Measurements from ENCODE around the gene HELT.

The HELT gene

DNA sequence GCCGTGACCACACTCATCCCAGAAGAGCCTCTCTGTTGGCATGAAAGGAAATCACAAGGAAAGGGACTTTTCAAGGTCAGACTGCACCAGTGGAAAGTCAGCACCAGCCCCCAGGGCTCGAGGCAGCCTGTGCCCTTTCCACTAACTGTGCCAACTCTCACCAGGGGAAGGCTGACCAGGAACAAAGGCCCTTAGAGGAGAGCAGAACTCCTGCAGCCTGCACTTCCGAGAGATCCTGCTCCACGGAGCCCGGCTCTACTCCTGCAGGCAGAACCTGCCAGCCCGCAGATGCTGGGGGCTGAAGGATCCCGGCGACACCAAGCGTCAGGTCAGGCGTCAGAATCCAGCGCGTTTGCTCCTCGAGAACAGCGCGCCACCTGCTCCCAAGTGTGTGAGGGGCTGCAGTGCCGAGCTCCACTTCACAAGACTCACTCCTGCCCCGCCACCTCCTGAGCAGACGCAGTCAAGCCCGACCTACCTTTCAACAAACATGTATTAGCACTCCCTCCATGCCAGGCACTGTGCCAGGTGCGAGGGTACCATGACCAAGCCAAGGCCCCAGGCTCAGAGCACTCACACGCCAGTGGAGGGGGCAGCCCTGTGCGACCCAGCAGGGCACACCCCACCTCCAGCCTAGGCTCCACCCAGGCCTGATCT is 13.6 kb upstream of the HELT start:
- peak; percentile 48 for DNase-seq

DNA sequence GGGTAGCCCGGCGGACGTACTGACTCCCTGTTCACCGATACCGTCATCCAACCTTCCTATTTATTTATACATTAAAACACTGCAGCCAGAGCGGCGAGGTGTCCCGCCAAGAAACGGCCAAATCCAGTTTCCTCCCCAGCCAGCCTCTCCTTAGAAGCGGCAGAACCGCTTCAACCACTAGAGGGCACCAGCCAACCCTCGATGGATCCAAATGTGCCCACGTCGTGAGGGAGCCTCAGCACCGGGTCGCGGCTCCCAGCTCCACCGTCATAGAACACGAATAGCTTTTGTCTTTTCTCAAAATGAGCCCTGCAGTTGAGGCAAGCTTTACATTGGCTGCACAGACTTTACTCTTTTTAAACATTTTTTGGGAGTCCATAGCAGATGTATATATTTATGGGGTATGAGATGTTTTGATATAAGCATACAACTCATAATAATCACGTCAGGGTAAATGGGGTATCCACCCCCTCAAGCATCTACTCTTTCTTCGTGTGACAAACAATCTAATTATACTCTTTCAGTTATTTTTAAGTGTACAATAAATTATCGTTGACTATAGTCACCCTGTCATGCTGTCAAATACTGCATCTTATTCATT is 13.0 kb upstream of the HELT start:
- peak; percentile 62 for DNase-seq

DNA sequence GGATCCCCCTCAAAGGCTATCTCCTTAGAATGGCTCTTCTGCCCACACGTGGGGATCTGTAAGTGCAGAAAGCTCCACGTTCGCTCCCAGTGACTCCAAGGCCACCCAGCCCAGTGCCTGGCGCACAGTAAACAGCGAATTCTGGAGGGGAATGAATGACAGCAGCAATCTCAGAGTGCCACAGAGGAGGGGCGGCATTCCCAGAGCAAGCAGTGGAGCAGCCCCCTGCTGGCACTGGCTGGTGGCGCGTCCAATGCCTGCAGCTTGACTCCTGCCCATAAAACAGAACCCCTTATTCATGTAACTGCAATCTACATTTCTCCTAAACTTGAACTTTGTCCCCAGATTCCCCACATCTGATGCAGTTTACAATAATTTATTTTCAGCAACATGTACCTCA is 6.9 kb upstream of the HELT start:
- DNase-seq: no peak

DNA sequence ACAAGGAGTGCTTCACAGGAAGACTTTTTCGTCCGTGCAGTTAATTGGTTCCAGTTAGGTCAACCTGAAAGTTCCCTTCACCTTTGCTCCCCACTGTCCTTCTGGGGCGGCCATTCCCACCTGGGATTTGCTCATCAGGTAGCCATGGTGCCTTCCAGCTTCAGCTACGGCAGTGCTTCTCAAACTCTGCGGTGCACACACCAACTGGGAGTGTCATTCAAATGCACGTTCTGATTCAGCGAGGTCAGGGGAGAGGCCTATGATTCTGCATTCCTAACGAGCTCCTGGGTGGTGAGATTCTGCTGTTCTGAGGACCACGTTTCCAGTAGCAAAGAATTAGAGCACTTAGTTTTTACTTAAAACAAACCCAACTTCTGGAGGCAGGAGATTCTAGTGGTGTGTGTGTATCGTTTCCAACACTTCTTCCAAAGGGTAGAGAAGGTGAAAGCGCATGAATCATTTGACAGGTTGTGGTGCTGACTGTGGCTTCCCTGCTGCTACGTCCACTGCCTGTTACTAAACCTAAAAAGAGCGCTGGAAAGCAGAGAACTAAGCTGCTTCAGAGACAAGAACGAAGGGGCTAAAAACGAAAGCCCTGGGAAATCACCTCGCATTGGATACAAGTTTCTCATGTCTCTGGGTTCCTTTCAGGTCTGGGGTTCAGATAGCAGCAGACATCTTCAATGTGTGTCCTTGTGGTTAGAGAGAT is 4.7 kb upstream of the HELT start:
- DNase-seq: no peak

DNA sequence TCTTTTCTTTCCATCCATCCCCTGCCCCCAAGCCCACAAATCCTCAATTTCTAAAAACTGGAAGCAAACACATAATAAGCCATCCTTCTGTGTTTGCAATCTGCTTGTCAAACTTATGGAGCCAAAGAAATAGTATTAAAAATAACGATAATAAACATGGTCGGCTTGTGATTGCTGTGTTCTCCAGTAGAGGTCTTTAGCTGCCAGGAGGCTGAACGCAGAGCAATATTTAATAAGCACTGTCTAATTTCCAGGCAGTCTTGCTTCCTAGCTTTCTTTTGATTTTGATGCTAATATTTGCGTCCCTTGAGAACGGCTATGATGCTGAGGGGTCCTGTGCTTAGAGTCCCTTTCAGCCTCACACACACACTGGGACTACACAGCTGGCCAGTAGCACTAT is 3.2 kb upstream of the HELT start:
- DNase-seq: no peak

DNA sequence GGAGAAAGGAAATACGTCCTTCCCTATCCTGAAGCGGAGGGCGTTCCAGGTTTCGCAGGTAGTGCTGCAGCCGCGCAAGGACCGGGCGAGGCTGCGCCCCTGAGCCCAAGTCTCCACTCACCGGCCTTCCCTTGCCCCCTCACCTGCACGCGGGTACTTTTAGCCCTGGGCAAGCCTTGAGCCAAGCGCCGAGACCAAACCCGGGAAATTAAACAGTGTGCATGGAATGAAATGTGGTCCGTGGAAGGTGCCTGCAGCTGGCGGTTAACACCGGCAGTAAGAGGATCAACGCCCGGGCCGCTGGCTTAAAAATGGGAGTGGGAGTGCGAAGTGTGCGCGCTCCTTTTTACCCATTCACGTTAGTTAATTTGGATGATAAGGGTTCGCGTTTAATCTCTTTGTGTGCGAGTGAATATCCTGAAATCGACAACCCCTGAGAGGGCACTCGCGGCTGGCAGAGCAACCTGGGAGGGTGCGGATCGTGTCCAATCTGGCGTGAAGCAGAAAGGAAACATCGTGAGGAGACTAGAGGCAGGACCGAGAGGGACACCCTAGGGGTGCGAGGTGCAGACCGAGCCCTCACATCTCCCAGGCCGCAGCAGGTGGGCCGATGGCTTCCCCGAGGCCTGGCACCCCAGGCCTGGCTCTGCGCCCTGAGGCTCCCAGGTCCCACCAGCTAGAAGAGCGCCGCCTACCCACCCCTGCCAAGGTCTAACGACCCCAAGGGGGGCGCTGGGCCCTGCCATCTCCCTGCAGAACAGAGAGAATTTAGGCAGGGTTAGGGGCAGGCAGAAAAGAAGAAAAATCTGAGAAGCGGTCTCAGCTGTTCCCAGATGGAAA is 2.0 kb upstream of the HELT start:
- DNase-seq: no peak

DNA sequence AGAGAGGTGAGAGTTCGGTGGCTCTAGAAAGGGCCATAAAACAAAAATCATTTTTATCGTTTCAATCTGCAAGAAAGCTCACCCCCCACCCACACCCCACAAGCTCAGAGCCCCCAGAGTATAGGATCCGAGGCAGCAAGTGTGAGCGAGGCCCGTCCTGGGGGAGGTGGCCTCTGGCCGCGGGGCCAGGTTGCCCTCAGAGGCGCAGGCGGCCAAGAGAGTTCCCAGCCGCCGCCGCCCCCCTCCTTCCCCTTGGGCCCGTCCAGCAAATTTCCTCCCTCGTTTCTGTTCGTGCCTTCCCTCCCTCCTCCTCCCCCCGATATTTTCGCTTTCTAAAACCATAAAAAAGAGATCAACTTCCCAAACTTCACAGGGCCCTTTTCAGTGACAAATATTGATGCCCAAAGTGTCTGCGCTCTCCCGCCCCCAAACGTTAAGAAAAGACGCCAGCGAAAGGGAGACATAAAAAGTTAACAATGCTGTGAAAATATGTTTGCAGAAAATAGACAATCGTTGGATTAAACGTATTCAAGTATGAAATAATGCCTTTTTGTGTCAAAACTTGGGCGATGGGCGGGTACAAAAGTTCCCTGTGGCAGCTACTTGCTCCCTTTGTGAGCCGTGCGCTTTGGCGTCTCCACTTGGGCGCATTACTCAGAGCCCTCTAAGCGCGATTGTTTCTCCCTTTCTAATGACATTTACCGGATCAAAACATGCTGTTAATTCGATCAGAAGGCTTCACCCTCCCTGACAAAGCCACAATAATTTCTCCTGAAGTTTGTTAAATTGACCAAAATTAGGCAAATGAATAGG is 1.1 kb upstream of the HELT start:
- no peak for DNase-seq

DNA sequence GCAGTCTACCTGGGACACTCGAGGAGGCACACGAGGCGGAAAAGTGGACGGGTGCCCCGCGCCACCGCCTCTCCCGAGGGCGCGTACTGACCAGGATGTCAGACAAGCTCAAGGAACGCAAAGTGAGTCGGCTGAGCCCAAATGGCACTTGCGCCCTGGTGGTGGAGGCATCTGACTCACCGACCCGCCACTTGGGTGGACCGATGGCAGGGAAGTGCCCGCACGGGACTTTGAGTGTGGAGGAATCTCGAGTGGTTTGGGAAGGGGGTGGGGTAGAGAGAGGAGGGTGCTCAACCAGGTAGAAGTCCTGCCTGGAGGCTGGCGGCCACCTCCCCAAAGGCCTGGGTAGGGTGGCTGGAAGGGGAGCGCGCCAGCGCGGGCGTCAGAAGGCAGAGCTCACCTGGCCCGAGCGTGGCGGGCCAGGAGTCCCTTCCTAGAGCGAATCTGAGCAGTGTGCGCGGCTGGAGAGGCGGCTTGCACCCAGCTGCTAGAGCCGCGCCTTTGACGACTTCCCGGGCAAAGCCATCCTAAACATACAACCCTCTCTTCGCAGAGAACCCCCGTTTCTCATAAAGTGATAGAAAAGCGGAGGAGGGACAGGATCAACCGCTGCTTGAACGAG is 655 bp downstream of the HELT start:
- DNase-seq: no peak

DNA sequence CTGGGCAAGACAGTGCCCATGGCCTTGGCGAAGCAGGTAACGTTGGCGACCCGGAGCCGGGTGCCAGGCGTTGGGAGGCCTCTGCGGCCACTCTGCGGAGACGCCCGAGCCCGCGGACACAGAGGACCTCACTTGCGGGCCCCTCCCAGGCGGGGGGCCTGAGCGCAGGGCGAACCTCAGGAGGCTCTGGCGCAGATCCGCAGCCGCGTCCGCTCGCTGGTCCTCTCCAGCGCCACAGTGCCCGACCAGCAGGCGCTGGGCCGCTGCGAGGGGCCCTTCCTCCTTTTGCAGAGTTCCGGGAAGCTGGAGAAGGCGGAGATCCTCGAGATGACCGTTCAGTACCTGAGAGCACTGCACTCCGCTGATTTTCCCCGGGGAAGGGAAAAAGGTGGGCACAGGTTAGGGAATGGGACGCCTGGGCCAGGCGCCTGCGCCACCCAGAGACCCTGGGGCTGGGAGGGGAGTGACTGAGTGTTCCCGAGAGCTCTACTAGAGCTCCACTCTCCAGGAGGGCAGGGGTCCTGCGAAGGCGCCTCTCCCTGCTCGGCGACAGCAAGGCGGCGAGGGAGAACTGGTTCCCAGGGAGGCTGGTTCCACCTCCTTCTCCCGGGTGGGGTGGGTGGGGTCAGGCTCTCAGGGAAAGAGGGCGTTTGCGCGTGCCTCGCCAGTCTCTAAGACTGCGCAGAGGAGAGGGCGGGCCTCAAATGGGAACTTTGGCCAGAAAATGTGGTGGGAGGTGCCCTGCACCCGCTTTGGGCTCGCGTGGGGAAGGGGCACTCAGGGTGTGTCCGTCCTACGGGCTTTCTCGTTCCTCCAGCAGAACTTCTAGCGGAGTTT is 1.4 kb downstream of the HELT start:
- no peak for DNase-seq

DNA sequence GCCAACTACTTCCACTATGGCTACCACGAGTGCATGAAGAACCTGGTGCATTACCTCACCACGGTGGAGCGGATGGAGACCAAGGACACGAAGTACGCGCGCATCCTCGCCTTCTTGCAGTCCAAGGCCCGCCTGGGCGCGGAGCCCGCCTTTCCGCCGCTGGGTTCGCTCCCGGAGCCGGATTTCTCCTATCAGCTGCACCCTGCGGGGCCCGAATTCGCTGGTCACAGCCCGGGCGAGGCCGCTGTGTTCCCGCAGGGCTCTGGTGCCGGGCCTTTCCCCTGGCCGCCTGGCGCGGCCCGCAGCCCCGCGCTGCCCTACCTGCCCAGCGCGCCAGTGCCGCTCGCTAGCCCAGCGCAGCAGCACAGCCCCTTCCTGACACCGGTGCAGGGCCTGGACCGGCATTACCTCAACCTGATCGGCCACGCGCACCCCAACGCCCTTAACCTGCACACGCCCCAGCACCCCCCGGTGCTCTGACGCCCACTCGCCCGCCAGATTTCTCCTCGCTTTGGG is 2.1 kb downstream of the HELT start:
- no peak for DNase-seq

DNA sequence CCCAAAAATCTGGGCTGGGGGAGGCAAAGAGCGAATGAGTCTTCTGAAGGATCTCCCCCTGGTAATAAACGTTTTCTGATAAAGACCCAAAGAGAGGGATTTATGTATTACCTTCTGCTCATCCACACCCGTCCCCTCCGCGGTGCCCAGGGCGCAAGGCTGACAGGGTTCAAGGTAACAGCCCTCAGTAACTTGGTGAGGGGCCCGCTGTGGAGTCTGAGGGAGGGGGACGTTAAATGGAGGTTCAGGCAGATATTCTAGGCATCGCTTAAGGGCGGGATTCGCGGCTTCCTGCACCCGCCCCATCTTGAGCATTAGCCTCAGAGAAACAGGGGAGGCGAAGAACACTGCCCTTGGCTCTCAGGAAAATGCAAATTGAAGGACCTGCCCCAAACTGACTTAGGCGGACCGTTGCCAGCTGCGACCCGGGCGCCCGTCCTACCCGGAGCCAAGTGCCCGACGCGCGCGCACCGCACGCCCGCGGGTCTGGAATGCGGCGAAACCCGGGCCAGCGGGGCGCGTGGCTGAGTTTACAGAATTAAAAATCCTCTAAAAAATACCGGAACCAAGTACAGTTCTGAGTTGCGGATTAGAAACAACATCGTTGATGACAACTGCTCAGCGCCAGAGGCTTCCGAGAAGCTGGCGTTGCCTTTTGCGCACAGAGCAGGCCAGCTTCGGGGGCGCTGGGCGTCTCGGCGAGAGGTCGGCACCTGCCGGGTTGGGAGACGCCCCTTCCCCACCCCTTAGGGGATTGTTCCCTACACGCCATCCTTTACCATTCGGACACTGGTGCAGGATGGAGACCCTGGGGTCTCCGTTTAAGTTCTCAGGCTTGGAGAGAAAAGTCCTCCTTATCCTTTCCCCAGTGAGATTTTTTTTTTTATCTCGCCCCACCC is 2.8 kb downstream of the HELT start:
- DNase-seq: no peak

DNA sequence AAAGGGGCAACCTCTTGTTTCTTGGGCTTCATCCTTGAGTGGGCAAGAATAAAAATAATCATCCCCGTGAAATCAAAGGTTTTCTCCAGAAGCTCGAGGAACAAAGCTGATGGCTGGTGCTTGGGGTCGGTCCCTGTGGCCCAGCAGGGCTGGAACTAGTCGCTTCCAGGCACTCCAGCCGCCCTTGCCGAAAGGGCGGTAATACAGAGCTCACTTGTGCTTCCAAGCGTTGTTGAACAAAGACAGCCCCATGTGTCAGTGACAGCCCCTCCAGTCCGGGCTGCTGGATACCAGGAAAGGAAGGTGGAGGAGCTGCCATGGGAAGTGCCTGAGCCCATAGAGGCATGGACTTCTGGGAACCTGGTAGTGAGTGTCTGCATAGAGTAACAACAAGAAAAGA is 5.2 kb downstream of the HELT start:
- no peak for DNase-seq

DNA sequence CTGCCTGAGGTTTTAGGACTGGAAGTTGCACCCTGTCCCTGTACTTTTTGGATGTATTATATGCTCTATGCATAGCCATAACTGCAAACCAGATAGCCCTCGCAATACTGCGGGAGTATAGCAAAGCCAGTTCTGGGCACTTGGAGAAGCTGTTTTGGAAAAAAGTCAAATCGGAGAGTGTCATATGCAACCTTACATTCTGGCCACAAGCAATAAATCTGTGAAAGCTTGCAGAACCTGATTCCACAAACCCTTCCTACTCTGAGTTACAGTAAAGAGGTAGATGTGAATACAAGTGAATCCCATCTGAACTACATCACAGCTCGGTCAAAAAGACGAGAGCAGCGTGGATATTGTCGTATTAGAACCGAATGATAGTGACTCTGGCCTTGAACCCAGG is 10.3 kb downstream of the HELT start:
- DNase-seq: no peak

DNA sequence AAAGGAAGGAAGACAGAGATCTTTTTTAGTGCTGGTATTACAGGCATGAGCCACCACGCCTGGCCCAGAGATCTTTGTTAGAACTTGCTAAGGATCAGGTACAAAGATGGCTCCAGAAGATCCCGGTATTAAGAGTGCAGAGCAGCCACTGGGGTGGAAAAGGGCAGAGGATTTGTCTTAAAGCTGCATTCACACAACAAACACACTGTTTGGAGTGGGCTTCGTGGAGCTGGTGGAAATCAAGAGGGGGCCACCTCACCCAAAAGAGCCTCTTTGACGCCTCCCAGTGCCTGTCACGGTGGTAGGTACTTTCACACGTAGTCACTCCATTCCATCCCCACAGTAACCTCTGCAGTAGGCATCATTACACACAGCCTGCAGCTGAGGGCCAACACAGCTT is 13.3 kb downstream of the HELT start:
- DNase-seq: no peak

DNA sequence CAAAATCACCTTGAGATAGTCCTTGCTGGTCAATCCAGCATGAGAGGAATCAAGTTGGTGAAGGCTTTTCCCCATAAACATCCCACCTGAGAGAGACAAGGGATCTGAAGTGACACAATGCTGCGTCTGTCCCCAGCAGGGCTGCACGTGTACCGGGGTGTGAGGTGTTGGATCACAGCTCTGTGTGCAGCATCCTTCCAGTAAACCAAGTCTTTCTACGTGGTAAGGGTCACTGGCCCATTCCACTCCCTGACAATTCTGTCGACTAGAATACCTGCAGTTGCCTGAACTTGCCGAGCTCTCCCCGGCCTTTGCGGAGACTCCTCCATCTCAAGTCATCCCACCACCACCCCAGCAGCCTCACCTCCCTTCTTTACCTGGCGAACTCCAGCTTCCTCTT is 14.8 kb downstream of the HELT start:
- no peak for DNase-seq

DNA sequence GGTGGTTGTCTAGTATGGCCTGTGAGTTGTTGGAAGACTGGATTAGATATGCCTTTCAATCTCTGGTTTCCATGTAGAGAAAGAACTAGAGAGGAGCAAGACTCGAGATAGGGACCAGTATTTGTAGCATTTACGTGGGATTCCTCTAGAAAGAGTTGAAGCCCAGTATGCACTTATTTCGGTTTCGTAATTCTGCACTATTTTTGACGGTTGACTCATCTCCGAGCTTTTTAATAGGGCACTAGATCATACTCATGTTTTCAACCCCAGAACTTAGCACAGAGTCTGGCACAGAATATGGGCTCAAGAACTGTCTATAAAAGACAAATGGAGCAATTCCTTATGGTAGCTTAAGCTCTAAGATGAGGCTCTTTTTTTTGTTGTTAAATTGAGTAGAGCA is 15.7 kb downstream of the HELT start:
- no peak for DNase-seq

DNA sequence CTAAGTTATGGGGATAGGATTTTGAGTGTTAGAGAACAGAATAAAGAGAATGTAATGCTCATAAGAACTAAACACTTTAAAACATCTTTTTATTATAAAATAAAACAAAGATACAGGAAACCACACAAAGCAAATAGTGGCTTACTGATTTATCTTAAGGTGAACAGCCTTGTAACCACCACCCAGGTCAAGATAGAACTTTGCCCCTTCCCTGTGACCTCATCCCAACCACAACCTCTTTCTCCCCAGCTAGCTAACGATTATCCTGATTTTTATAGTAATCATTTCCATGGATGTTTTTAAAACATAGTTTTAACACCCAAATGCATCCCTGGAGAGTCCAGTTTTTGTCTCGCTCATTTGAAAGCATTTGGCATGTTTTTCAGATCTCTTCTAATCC is 17.0 kb downstream of the HELT start:
- DNase-seq: no peak

DNA sequence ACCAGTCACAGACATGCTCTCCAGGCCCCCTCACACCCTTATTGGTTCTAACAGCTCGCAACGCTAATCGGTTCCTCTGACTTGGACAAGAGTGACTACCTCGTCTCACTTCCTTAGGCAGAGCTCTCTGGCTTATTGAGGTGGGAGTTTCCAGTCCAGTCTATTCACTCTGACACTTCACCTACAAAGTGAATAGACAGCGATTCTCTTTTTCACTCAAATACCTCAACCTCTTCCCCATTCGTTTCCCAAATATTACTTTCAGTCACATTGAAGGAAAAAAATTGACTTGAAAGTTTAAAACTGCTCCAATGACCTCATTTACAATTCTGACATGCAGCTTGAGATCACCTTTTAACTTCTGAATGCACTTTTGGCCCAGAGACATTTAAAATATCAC is 17.7 kb downstream of the HELT start:
- DNase-seq: no peak

DNA sequence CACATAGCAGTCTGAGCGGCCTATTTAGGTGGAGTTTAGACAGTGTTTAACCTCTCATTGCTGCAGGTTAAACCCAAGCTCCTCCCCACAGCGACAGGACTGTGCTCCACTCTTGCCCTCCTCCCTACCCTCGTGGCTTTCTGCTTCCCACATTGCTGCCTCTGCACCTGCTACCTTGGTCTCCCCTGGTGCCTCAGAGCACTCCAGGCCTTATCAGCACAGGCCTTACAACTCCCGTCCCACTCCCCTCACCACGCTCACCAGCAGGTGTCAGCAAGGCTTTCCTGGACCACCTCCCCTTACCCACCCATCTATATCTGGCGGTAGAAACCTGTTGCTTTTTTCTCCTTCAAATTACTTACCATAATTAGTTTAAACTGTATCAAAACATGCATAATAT is 18.6 kb downstream of the HELT start:
- no peak for DNase-seq
